Middle frontal gyrus (tissue), 1 donor: ENCODE results near the gene PPM1A.

Experiments used
- DNase-seq: peaks from one replicate; pipeline ENCODE4 v3.0.0-alpha.2; 2015; ENCODE audit warnings: low spot score; ENCODE audit errors: extremely low spot score

Gene PPM1A

DNA sequence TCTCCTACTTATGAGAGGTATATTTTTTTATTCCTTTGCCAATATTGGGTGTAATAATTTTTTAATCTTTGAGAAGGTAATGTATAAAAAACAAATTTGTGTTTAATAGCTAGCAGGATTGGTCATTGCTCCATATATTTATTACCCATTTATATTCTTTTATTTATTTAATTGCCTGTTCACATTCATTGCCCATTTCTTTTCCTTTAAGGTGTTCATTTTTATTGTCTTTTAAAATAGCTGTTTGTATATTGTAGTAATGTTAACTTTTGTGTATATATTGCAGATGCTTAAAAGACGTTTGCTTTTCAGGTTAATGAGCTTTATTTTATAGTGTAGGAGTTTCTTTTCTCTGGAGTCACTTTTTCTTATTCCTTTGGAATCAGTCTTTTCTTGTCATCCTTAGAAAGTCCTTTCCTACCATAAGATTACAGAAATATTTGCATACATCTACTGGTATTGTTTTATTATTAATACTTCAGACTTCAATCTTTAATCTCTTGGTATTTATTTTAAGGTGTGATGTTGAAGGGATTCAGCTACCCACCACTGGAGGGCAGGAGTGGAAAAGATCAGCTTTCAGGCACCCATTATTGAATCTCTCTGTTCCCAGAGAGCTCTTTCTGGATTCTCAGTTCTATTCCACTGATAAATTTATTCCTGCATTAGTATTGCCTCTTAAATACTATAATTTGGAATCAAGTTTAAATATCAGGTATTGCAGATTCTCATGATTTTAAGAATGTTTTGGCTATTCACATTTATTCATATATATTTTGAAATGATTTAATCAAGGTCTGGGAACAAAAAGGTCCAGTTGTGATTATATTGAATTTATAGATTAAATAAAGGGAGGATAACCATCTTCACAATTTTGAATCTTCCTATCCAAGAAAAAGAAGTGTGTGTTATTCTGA is 17.3 kb downstream of the PPM1A start:
- no peak for DNase-seq

DNA sequence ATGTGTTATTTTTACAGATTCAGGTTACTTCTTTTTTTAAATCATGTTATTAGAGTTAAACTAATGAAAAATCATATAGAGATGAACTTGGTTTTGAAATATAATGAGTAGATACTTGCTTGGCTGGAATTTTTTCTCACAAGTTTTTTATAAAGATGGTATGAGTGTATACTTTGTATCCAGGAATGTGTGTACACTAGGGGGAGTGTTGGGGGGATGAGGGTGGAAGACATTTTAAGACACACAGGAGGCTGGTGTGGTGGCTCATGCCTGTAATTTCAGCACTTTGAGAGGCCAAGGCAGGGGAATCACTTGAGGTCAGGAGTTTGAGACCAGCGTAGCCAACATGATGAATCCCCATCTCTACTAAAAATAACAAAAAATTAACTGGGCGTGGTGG is 23.2 kb downstream of the PPM1A start:
- DNase-seq, result no peak

DNA sequence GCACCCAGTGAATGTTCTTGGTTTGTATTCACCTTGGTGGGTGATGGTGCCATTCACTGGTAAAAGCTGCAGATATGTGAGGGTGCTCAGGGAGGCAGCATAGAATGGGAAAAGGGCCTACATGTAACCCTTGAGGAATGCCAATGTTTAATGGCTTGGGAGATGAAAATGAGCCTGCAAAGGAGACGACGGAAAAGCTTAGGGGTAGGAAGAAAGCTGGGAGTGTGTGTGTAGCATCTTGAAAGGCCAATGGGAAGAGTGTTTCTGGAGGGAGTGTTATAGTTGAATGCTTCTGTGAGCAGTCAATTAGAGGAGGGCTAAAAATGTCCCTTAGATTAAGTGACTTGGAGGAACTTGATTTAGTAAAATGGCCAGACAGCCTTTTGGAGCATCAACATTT is 24.9 kb downstream of the PPM1A start:
- no peak for DNase-seq

DNA sequence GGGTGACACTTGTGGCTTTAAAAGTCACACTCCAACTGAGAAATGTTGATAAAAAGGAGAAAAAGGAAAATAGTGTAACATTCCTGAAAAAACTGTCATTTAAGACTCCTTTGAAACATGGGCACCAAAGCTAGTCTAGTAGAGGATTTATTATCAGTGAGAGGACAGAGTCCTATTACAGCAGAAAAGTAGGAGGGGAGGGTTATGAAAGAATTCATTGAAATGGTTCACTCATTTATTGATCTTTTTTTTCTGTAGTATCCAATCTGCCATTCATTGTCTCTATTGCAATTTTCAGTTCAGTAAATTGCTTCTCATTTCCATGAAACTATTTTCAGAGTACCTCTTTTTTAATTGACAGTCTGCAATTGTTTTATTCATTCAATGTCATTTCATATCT is 25.4 kb downstream of the PPM1A start:
- DNase-seq, result no peak

DNA sequence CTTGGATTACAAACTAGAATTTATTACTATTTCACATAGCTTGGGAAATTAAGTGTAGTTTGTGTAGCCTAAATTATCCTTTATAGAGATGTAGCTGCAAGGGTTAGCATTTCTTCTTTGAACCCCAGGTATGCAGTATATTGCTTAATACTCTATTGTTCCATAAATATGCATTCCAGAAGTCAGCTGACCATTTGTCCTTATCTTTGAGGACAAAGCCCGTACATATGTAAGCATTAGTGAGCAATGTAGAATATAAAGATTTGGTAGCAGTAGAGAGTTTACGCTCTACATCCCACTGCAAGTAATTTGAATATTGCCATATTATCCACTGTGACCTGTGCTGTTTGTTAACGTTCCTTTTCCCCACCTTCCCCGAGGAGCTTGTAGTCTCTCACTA is 26.9 kb downstream of the PPM1A start:
- DNase-seq, result no peak

DNA sequence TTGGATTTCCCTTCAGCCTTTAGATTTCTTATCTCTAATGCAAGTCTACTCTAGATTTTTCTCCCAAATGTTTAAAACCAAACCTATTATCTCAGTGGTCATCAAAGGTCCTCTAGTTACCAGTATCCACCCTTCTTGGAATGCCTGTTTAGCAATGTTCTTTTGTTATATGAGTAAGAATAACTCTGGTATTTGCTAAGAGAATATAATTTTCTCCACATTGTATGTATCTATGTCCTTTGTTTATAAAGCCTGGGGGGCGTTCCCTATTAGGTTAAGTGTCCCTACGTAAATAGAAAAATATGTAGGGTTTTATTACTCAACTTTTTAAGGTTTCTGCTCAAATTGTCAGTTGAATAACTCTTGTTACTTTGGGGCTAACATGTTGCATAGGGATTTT is 27.3 kb downstream of the PPM1A start:
- no peak for DNase-seq

DNA sequence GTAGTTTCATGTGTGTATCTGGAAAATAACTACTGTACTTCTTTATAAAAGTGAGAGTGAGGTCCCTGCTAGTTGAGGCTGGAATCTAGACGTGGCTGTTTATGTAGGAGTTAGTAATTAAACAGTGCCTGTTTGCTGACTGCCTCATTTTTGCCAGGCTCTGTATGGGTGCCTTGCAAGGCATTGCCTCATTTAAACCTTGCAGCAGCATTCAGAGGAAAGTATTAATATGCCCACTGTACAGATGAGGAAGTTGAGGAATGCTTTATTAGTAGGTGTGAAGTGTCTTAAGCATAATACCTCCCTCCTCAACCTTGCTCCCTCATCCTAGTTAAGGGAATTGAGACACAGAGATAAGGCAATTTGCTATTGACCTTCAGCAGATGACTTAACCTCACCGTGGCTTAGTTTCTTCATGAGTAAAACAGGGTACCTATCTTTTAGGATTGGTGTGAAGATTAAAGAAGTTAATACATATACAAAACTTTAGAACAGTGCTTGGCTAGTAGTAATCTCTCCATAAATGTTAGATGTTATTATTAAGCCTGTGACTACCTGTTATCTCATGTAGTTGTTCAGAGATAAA is 28.7 kb downstream of the PPM1A start:
- no peak for DNase-seq

DNA sequence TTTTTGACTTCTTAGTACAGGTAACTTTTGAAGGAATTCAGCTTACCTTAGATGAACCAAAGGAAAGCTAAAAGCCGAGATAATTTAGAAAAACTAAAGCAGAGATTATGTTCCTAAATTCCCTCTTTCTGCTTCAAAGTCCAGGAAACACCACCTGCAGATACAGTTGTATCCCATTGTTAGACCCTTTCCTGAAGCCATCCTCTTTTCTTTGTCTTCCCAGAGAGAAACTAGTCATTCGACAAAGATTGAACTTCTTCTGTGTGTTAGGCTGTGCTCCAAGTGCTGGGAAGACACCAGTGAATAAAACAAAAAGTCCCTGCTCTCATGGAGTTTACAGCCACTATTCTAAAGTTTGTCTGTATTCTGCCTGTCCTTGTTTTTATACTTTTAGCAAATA is 29.3 kb downstream of the PPM1A start:
- DNase-seq, result no peak

DNA sequence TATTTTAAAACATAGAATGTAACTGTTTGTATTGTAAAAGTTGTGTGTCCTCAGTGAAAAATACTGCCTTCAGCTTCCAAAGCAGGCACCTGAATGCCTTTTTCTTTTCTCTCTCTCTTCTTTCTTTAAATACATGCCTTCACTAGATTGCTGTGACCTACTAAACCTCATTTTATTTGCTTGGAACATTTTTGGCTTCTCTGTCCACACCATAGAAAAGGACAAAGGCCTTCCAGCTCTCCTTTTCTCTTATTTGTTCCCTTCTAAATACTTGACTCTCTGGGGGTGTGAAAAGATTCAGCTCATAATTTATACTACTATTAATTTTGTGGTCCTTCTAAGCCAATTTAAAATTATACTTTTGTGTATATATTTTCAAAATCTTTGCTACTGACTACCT is 38.4 kb downstream of the PPM1A start:
- no peak for DNase-seq

DNA sequence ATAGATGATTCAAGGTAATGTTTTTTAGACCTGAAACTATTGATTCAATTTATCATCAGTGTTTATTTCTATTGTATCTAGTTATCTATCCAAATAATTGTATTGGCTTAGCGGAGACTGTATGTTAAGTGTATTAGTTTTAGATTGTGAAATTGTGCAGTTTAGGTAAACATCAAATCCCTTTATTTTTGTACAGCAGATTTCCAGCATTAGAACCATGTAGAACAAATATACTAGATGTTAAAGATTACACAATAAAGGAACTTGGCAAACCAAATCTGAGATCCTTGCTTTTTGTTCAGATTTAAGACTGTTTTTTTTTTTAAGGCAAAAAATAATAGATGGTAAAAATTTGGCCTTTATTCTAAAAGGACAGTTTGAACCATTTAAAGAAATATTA is 39.3 kb downstream of the PPM1A start:
- DNase-seq, result no peak

DNA sequence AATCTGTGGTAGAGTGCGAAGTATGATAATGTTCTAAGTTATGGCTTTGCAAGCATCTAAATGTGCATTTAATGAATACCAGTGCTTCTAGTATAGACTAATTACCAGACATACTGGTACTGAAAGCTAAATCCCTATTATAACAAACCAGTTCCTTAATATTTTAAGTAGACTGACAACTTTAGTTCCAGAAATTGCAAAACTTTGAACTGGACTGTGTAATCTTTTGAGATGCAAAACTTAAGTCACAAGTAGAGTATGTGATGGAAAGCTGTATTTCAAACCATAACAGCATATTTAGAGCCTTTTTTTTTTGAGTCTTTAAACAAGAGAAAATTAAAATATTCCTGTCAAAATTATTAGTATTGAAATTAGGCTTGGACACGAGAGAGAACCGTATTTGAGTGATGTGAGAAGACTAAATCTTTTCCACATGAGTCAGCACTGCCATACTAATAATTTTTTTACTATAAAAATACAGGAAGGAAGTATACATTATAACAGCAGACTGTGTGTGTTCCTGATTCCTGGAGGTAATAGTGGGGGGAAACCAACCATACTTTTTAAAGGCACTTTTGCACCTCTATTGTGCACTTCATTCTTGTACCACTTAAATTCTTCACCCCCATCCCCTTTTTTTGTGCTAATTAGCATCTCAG is 45.5 kb downstream of the PPM1A start:
- DNase-seq, result no peak

DNA sequence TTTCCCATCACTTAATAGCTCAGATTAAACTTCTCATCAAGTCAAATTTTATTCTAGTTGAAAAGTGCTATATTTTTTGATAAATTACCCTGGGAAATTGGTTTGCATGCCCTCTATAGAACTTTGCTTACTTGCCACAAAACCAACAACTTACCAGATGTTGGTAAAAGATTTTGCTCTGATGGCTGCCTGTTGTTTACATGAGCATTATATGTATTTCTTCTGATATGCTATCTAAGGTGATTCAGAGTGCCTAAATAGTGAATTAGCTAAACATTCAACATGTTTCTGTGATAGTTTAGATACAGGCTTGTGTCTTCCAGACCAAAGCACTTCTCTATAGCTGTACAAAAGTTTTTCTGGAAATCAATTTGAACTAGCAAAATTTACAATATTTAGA is 51.0 kb downstream of the PPM1A start:
- DNase-seq, result no peak

DNA sequence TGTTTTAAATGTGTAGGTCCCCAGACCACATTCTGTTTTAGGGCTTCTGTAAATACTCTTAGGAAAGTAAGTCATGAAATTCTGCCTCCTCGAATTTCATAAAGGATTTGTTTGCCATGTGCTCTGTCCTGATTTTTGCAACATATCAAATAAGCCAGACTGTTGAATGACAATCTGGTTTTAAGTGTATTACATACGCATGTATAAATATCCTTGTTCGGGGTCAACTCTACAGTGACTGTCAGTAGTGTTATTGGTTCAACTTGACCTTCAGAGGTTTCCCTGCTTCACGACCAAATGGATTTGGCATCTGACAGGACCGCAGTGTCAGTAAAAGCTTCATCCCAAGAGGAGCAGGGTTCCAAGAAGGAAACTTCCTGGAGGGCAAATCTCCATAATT is 52.7 kb downstream of the PPM1A start:
- no peak for DNase-seq

DNA sequence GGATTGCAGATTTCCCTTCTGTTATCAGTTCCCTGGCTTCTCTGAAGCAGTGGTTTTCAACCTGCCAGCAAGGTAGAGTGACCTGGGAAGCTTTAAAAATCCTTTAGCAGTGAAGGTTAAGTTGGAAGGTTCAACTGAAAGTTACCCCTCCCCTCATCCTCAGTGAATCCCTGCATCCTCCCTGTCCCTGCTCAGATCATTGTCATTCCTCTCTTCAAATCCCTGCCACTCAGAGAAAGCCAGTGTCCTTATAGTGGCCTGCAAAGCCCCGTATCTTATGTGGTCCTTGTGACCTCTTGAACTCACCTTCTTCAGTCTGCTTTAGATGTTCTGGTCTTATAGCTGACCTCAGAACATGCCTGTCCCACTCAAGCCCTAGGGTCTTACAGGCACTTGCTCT is 53.6 kb downstream of the PPM1A start:
- DNase-seq, result no peak

DNA sequence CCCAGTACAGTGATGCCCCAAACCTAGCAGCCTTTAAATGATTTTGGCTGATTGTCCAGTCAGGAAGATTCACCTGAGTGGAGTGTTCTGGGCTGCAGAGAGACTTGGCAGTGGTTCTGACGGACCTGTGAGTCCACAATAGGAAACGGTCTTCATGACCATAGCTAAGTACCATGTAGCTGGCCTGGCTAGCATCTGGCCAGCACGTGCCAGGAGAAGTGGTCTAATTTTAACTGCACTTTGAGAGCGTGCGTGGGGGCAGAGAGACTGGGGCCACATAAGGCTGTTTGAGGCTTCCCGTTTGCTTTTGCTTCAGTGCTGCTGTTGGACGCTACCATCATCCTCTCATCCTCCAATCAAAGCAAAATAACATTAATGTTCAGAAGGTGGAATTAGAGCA is 54.7 kb downstream of the PPM1A start:
- DNase-seq, result no peak

DNA sequence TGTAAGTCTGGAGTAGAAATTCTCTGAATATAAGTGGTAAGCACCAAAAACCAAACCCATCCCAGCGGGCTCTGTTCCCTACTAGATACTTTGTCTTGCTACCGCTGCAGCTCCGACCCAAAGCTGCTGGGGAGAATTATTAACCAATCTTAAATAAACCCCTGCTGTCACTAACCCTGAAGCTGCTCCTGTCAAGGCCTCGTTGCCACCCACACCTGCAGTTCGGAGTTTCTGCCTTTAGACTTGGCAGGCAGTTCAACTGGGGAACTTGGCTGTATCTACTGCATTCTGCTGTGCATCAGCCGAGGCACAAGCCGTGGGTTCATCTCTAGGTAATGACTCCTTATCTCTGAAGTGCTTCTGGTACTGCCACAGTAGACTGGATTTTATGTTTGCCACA is 55.5 kb downstream of the PPM1A start:
- DNase-seq, result no peak

DNA sequence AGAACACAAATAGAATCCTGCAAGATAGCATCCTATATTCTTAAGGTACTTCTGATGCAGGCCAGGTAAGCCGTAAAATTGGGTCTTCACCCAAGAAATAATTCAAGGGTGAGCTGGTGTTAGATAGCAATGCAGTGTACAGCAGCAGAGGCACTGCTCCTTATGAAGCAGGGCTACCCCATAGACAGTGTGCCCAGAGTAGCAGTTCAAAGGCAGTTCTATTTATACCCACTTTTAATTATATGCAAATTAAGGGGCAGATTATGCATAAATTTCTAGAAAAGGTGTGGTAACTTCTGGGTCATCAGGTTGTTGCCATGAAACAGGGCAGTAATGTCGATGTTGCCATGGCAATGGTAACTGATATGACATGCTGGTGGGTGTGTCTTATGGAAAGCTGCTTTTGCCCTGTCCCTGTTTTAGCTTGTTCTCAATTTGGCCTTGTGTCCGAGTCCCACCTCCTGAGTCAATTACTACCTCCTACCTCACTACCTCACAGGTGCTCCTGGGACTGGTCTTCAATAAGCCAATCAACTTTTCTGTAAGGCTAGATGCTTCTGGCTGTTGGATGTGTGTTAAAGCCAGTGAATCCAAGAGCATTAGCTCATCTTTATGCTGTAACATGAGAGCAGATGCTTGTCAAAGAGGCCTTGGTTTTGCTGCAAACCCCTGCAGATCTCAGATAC is 61.0 kb downstream of the PPM1A start:
- no peak for DNase-seq

DNA sequence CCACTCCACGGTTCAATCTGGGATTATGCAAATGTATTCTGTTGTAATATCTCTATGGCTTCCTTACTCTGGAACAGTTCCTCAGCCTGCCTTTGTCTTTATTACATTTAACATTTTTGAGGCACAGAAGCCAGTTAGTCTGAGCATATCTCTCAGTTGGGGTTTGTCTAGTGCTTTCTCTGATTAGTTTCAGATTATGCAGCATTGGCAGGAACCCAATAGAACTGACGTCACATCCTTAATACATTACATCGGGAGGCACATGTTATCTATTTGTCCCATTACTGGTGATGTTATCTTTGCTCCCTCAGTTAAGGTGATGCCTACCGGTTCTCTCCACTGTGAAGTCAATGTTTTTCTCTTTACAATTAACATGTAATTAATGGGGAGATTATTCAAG is 62.4 kb downstream of the PPM1A start:
- DNase-seq, result no peak

DNA sequence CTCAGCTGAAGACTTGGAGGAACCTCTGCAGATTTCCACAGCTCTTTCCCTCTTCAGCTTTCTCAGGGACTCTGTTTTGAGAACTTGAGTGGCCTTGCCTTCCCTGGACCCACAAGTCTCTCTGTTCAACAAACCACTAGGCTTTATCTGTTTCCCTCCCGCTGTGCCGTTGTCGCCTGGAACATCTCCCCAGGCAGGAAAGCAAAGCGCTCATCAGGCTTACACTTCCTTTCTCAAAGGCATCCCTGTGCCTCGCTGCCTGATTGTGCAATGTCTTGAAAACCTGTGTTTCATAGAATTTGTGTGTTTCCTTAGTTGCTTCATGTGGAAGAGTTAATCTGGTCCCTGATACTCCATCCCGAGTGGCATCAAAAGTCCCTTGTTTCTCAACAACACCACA is 64.1 kb downstream of the PPM1A start:
- DNase-seq, result no peak

DNA sequence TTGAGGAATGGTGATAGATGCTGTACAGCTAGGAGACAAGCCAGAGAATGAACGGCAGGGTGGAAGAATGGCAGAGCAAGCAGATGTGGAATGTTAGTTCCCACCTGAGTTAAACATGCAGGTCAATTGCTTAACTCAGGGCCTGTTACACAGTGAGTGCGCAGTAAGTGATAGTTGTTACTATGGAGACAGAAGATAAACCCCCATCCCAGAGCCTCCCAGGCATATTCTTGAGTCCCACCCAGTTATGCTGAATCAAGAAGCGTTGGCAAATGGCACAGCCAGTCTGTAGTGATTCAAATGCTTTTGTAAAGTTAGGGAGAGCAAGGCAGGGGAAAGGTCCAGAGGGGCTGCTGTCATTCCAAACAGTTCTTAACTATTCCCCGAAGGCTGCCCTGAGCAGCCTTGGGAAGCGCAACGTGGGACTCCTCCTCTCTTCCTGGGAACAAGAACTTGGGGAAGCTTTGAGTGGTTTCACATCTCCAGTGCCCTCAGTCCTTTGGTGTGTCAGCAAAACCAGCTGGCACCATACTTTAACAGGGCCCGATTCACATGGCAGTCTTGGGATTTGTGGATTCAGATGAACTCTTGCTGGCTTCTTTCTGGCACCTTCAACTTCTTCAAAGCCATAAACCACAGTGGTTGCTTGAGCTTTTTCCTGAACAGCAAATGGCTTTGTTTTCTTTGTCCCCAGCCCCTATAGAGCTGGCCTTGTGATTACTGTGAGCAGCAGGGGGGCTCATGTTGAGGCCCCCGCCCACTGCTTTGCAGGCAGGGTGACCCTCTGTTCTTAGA is 66.4 kb downstream of the PPM1A start:
- no peak for DNase-seq

DNA sequence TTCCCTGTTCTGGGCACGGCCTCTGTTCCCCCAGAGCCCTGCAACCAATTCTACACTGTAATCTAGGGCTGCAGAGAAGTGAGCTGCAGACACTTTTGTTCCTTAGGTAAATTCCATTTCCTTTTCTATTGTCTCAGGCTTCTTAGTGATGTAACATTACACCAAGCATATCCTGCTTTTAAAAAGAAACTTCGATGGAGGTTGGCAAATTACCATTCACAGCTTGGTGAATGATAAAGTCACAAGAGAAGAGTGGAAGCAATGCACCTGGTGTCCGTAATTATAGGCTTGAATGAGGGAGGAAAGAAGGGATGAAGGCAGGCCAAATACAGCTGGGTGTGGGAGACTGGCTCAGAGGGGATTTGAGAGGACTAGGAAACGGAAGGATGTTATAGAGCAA is 68.6 kb downstream of the PPM1A start:
- DNase-seq, result no peak
